Colonic mucosa (tissue), 4 donors: ENCODE measurements around the gene MRPS27. TPM values are rescaled to one million over a fixed set of nuclear protein-coding genes. Genes with fewer than 3 reads are reported as not detected.
"Not testable (repeated sequence)": the region's sequence is repeated elsewhere in the genome, so short reads cannot be mapped to it uniquely, and the experiment has no call there.

ENCODE experiments used
- DNase-seq: peaks from one replicate; pipeline ENCODE4 v3.0.0-alpha.2; 2020
- H3K27ac ChIP-seq: fragments of 200-600 bp; one replicate; pipeline ENCODE4 v1.8.0; 2021
- H3K27me3 ChIP-seq: fragments of 200-600 bp; one replicate; pipeline ENCODE4 v1.8.0; 2021
- H3K36me3 ChIP-seq: fragments of 200-600 bp; one replicate; pipeline ENCODE4 v1.8.0; 2021
- H3K4me1 ChIP-seq: fragments of 200-600 bp; one replicate; pipeline ENCODE4 v1.8.0; 2021; ENCODE audit warnings: mild to moderate bottlenecking
- H3K4me3 ChIP-seq: fragments of 200-600 bp; one replicate; pipeline ENCODE4 v1.8.0; 2021
- H3K9ac ChIP-seq, 2 donors: one replicate each; pipeline ENCODE4 v1.7.0; 2013; ENCODE audit warnings: control low read depth in 2 of 2, low read depth in 2 of 2, low read length in 2 of 2
- H3K9me3 ChIP-seq: fragments of 200-600 bp; one replicate; pipeline ENCODE4 v1.8.0; 2021
- CTCF ChIP-seq: fragments of 200-600 bp; IDR thresholded peaks from one replicate; pipeline ENCODE4 v1.8.0; 2022; ENCODE audit warnings: antibody characterized with exemption, mild to moderate bottlenecking
- intact Hi-C: fragments of 100-400 bp; cut with DNase I; formaldehyde crosslinking; loops from one replicate; pipeline ENCODE4 v1.14.1; 2022
- microRNA-seq: library from miRNA; unstranded; fragments of <30 nt; microRNA quantifications from one replicate; pipeline ENCODE4, GENCODE V29; 2019
- total RNA-seq, 2 donors: library from RNA; stranded (reverse); fragmentation: NEBNext Ultra II Directional in 1 of 2; extraction: Animal tissue kit (Norgen Biotek cat#: 25700) in 1 of 2; gene quantifications; one replicate each; pipeline ENCODE4 v1.2.1, GENCODE V29; 2021
- donor health status: healthy.
- donor health status: DM: no; HTN: no; CAD: no.
- donor health status: DM: no; HTN: no; CAD: no.

MRPS27 gene
- total RNA-seq, 2 donors from 2014 or later, result 46.3 to 56.6 TPM

- Histone ChIP-seq H3K27me3 (no peaks in the 10 kb centered on the region), H3K9me3 (no peaks in the 10 kb centered on the region), H3K4me3 (no peak overlapping the region), H3K27ac (no peak overlapping the region), H3K9ac (no peak overlapping the region), H3K36me3 (no peaks in the 10 kb centered on the region), H3K4me1 (no peaks in the 10 kb centered on the region)
- no peak for TF ChIP-seq CTCF
- intact Hi-C loops, result no loop called here
- no peak for DNase-seq
These were observed 147.3 kb downstream of the MRPS27 start for GRCh38 chr5:72172786-72173185.

GRCh38 chr5:72171667-72172066 is 148.4 kb downstream of the MRPS27 start:
- Histone ChIP-seq H3K27ac (no peak overlapping the region), H3K27me3 (no peaks in the 10 kb centered on the region), H3K9ac (no peak overlapping the region), H3K4me3 (no peak overlapping the region), H3K4me1 (no peaks in the 10 kb centered on the region), H3K9me3 (no peaks in the 10 kb centered on the region), H3K36me3 (no peaks in the 10 kb centered on the region)
- DNase-seq, result no peak
- no peak for TF ChIP-seq CTCF
- intact Hi-C loops, result no loop called here

GRCh38 chr5:72171181-72171580 is 148.9 kb downstream of the MRPS27 start:
- H3K27ac ChIP-seq, H3K36me3 ChIP-seq, DNase-seq, H3K4me1 ChIP-seq, H3K9ac ChIP-seq, H3K4me3 ChIP-seq, H3K9me3 ChIP-seq, H3K27me3 ChIP-seq, intact Hi-C loops: not testable (repeated sequence)

GRCh38 chr5:72170101-72170500 is 149.9 kb downstream of the MRPS27 start:
- intact Hi-C loops, result no loop called here
- no peaks in the 10 kb centered on the region for H3K27me3 ChIP-seq
- no peak for DNase-seq
- no peak overlapping the region for H3K9ac ChIP-seq
- H3K9me3 ChIP-seq, result no peaks in the 10 kb centered on the region
- no peak overlapping the region for H3K27ac ChIP-seq
- H3K4me3 ChIP-seq, result no peak overlapping the region
- no peaks in the 10 kb centered on the region for H3K4me1 ChIP-seq
- no peak for TF ChIP-seq CTCF
- no peaks in the 10 kb centered on the region for H3K36me3 ChIP-seq

Small RNA genes within 50 kb of the gene (microRNA-seq; reads per million reads assigned to microRNA genes)
- gene MIR4803, result not detected

Other genes with a start within 250 kb of the MRPS27 start
- 10 to 100 TPM in 1 of 2 donors, 1 to 10 TPM in 1; 6.1 to 16.2 TPM for gene MAP1B, start 212.8 kb downstream of the MRPS27 start, total RNA-seq
- 1 to 10 TPM; 4.4 to 7.8 TPM for gene PTCD2, start 133 bp upstream of the MRPS27 start, total RNA-seq
- under 1 TPM; 0.45 to 0.47 TPM for gene ZNF366, start 187.2 kb upstream of the MRPS27 start, total RNA-seq